H9 (cell line): Measurements from ENCODE around the gene TIMM17A. TPM values are rescaled to one million over a fixed set of nuclear protein-coding genes. Genes with fewer than 3 reads are reported as not detected.

Experiments
- DNase-seq: peaks from one replicate; pipeline ENCODE4 v3.0.0-alpha.2; 2017
- H2AFZ ChIP-seq: one replicate; pipeline ENCODE4 v1.6.1; 2013; ENCODE audit warnings: mild to moderate bottlenecking, low read length, control low read depth, moderate library complexity
- H2AK5ac ChIP-seq: 2 replicates; pipeline ENCODE4 v1.6.1; 2013; ENCODE audit warnings: low read length, control low read depth, mixed read lengths; ENCODE audit not compliant: insufficient read length
- H2BK120ac ChIP-seq: one replicate; pipeline ENCODE4 v1.6.1; 2013; ENCODE audit warnings: low read depth, mild to moderate bottlenecking, low read length, control low read depth, inconsistent platforms; ENCODE audit not compliant: poor library complexity, severe bottlenecking
- H2BK12ac ChIP-seq: 2 replicates; pipeline ENCODE4 v1.6.1; 2013; ENCODE audit warnings: low read length, control low read depth, mixed read lengths, low read depth; ENCODE audit not compliant: insufficient read length
- H2BK15ac ChIP-seq: 2 replicates; pipeline ENCODE4 v1.6.1; 2013; ENCODE audit warnings: low read depth, low read length, control low read depth
- H2BK20ac ChIP-seq: one replicate; pipeline ENCODE4 v1.6.1; 2013; ENCODE audit warnings: low read depth, mild to moderate bottlenecking, low read length, control low read depth, inconsistent platforms; ENCODE audit not compliant: poor library complexity, severe bottlenecking
- H2BK5ac ChIP-seq: 2 replicates; pipeline ENCODE4 v1.6.1; 2013; ENCODE audit warnings: low read length, control low read depth, mixed read lengths; ENCODE audit not compliant: insufficient read length
- H3K14ac ChIP-seq: 2 replicates; pipeline ENCODE4 v1.6.1; 2013; ENCODE audit warnings: low read length, control low read depth; ENCODE audit not compliant: insufficient read depth
- H3K18ac ChIP-seq: 2 replicates; pipeline ENCODE4 v1.6.1; 2013; ENCODE audit warnings: low read depth, mild to moderate bottlenecking, mixed read lengths, low read length, control low read depth; ENCODE audit not compliant: insufficient read length
- H3K23ac ChIP-seq: 2 replicates; pipeline ENCODE4 v1.6.1; 2013; ENCODE audit warnings: low read length, control low read depth, mixed read lengths, low read depth; ENCODE audit not compliant: insufficient read length
- H3K23me2 ChIP-seq: 2 replicates; pipeline ENCODE4 v1.6.1; 2013; ENCODE audit warnings: low read depth, mild to moderate bottlenecking, mixed read lengths, low read length, control low read depth; ENCODE audit not compliant: insufficient read length, poor library complexity, severe bottlenecking
- H3K27ac ChIP-seq: 2 replicates; pipeline ENCODE4 v1.5.1; 2013; ENCODE audit warnings: low read length, control low read depth, mixed read lengths, low read depth; ENCODE audit not compliant: insufficient read length
- H3K27me3 ChIP-seq: 2 replicates; pipeline ENCODE4 v1.6.1; 2013; ENCODE audit warnings: low read length, control low read depth, inconsistent platforms; ENCODE audit not compliant: insufficient read depth
- H3K4ac ChIP-seq: 2 replicates; pipeline ENCODE4 v1.6.1; 2013; ENCODE audit warnings: low read depth, mild to moderate bottlenecking, control low read depth, inconsistent platforms, low read length, moderate library complexity
- H3K4me1 ChIP-seq: 2 replicates; pipeline ENCODE4 v1.6.1; 2013; ENCODE audit warnings: low read length, control low read depth, inconsistent platforms; ENCODE audit not compliant: insufficient read depth
- H3K4me2 ChIP-seq: 2 replicates; pipeline ENCODE4 v1.6.1; 2013; ENCODE audit warnings: low read length, control low read depth, mixed read lengths; ENCODE audit not compliant: insufficient read length, insufficient read depth
- H3K56ac ChIP-seq: 2 replicates; pipeline ENCODE4 v1.6.1; 2013; ENCODE audit warnings: low read depth, mild to moderate bottlenecking, mixed read lengths, low read length, control low read depth; ENCODE audit not compliant: insufficient read length
- H3K79me1 ChIP-seq: 2 replicates; pipeline ENCODE4 v1.6.1; 2013; ENCODE audit warnings: low read depth, mild to moderate bottlenecking, moderate library complexity, low read length, control low read depth, inconsistent platforms; ENCODE audit not compliant: insufficient read depth, poor library complexity, severe bottlenecking
- H3K79me2 ChIP-seq: 2 replicates; pipeline ENCODE4 v1.6.1; 2013; ENCODE audit warnings: low read length, control low read depth, inconsistent platforms; ENCODE audit not compliant: insufficient read depth
- H3K9ac ChIP-seq: 2 replicates; pipeline ENCODE4 v1.6.1; 2013; ENCODE audit warnings: low read length, control low read depth, mixed read lengths; ENCODE audit not compliant: insufficient read length; ENCODE audit errors: extremely low read depth
- H3K9me3 ChIP-seq: one replicate; pipeline ENCODE4 v1.6.1; 2013; ENCODE audit warnings: low read depth, low read length, inconsistent platforms; ENCODE audit not compliant: control insufficient read depth
- H3T11ph ChIP-seq: one replicate; pipeline ENCODE4 v1.6.1; 2013; ENCODE audit warnings: mild to moderate bottlenecking, low read length, control low read depth, inconsistent platforms
- H4K20me1 ChIP-seq: one replicate; pipeline ENCODE4 v1.6.1; 2013; ENCODE audit not compliant: control insufficient read depth, insufficient read length, insufficient read depth
- H4K5ac ChIP-seq: 2 replicates; pipeline ENCODE4 v1.6.1; 2013; ENCODE audit warnings: low read depth, mild to moderate bottlenecking, mixed read lengths, low read length, control low read depth; ENCODE audit not compliant: insufficient read length
- H4K8ac ChIP-seq: replicated peaks from 2 replicates; pipeline ENCODE4 v1.6.1; 2013; ENCODE audit warnings: low read length, control low read depth, mixed read lengths, low read depth; ENCODE audit not compliant: insufficient read length
- H4K91ac ChIP-seq: 2 replicates; pipeline ENCODE4 v1.6.1; 2013; ENCODE audit warnings: low read depth, mild to moderate bottlenecking, moderate library complexity, mixed read lengths, low read length, control low read depth; ENCODE audit not compliant: insufficient read length
- H3K27ac Mint-ChIP-seq, 3 experiments: 2 replicates in 2 of 3; 3 replicates in 1 of 3; pipeline ENCODE4 v1.8.0; 2020 to 2021; ENCODE audit warnings: mixed read lengths in 3 of 3, mild to moderate bottlenecking in 1 of 3, moderate library complexity in 1 of 3
- H3K27me3 Mint-ChIP-seq: 2 replicates; pipeline ENCODE4 v1.8.0; 2021; ENCODE audit warnings: low read depth, mild to moderate bottlenecking, moderate library complexity, mixed read lengths
- H3K36me3 Mint-ChIP-seq, 3 experiments: 2 replicates in 2 of 3; 3 replicates in 1 of 3; pipeline ENCODE4 v1.8.0; 2020 to 2021; ENCODE audit warnings: low read depth in 3 of 3, mixed read lengths in 3 of 3; ENCODE audit not compliant: insufficient read depth in 1 of 3
- H3K4me1 Mint-ChIP-seq, 2 experiments: 2 replicates each; pipeline ENCODE4 v1.8.0; 2020; ENCODE audit warnings: mixed read lengths in 2 of 2
- H3K4me3 Mint-ChIP-seq, 2 experiments: 2 replicates in 1 of 2; 3 replicates in 1 of 2; pipeline ENCODE4 v1.8.0; 2020 to 2021; ENCODE audit warnings: mild to moderate bottlenecking in 2 of 2, mixed read lengths in 2 of 2, moderate library complexity in 1 of 2
- H3K9me3 Mint-ChIP-seq, 2 experiments: 2 replicates in 1 of 2; 3 replicates in 1 of 2; pipeline ENCODE4 v1.8.0; 2020; ENCODE audit warnings: mild to moderate bottlenecking in 2 of 2, mixed read lengths in 2 of 2, moderate library complexity in 1 of 2
- CTCF ChIP-seq: fragments of 200-600 bp; sonication (generic); conservative IDR thresholded peaks from 3 replicates; pipeline ENCODE4 v1.8.0; 2021; ENCODE audit warnings: antibody characterized with exemption, mild to moderate bottlenecking
- WGBS: extraction: QIAGEN DNeasy Blood & Tissue Kit; methylation state at CpG from one replicate; pipeline ENCODE4 v1.1.7; 2013; ENCODE audit warnings: missing lambda C conversion rate, low lambda C conversion rate, mixed read lengths; ENCODE audit not compliant: insufficient read length; ENCODE audit errors: extremely low coverage; 5-methylcytosine and 5-hydroxymethylcytosine counted together
- total RNA-seq: library from RNA; stranded (reverse); gene quantifications from 2 replicates; pipeline ENCODE4 v1.2.1, GENCODE V29; 2021

TIMM17A gene
- total RNA-seq, 1 experiment from 2014 or later: 60.9 TPM

GRCh38 chr1:201982623-201983379, 27.5 kb downstream of the TIMM17A start, which contains the start of gene RNPEP:
Gene RNPEP (plus strand): TSS chr1:201982648. CDS start chr1:201982667, 19 bp downstream.
- Histone ChIP-seq H4K5ac (no peak within 1 kb of the TSS), H3K9me3 (no peaks in the 10 kb centered on the region), H2BK120ac (no peak within 1 kb of the TSS), H2BK5ac (no peak within 1 kb of the TSS), H3T11ph (no peak within 1 kb of the TSS), H3K4me1 (no peaks in the 10 kb centered on the region; the same call in 1 of the 2 replicates), H4K20me1 (no peaks in the 10 kb centered on the region), H3K79me2 (peaks cover 7% of the 10 kb centered on the region; the same call in 1 of the 2 replicates), H3K27me3 (no peaks in the 10 kb centered on the region; the same call in 1 of the 2 replicates), H3K18ac (peak within 1 kb of the TSS; percentile 66), H2AFZ (peak within 1 kb of the TSS; percentile 9), H3K23me2 (peaks cover 9% of the 10 kb centered on the region), H2BK20ac (no peak within 1 kb of the TSS), H3K4ac (no peak within 1 kb of the TSS), H4K91ac (no peak within 1 kb of the TSS), H2AK5ac (no peak within 1 kb of the TSS), H3K14ac (peak within 1 kb of the TSS; percentile 80), H3K9ac (peak within 1 kb of the TSS; percentile 57), H3K23ac (no peak within 1 kb of the TSS), H2BK15ac (no peak within 1 kb of the TSS), H4K8ac (no peak within 1 kb of the TSS), H2BK12ac (no peak within 1 kb of the TSS), H3K27ac (no peak within 1 kb of the TSS), H3K56ac (no peak within 1 kb of the TSS), H3K79me1 (peaks cover 3% of the 10 kb centered on the region), H3K4me2 (peak within 1 kb of the TSS; percentile 73)
- WGBS: no CpG with 5 or more reads among the region's 80 CpGs
- H3K4me1 Mint-ChIP-seq: peaks cover 18 to 21% of the 10 kb centered on the region in 2 experiments
- no peaks in the 10 kb centered on the region for H3K9me3 Mint-ChIP-seq
- no peak; the same call in 1 of the 3 replicates for TF ChIP-seq CTCF
- H3K27me3 Mint-ChIP-seq: peaks cover 11% of the 10 kb centered on the region
- DNase-seq: peak; percentile 77
- H3K4me3 Mint-ChIP-seq: peak within 1 kb of the TSS; percentile 94 to 96
- H3K36me3 Mint-ChIP-seq: peaks cover 0 to 8% (median 5%) of the 10 kb centered on the region in 3 experiments; a peak in 3 of 7 replicates
- H3K27ac Mint-ChIP-seq: peak within 1 kb of the TSS in 2 of 3 experiments; percentile 74 to 92; a peak in 4 of 7 replicates
